Duodenal mucosa (tissue), 2 donors: ENCODE data around the gene SH2D1A.

Experiments used
- H3K27ac ChIP-seq: one replicate; pipeline ENCODE4 v1.7.0; 2013; ENCODE audit warnings: low read depth, low read length
- H3K27me3 ChIP-seq, 2 donors: one replicate each; pipeline ENCODE4 v1.7.0; 2013; ENCODE audit warnings: low read length in 2 of 2, control low read depth in 1 of 2; ENCODE audit not compliant: insufficient read depth in 2 of 2, control insufficient read depth in 1 of 2
- H3K36me3 ChIP-seq, 2 donors: one replicate each; pipeline ENCODE4 v1.7.0; 2013; ENCODE audit warnings: low read length in 2 of 2, control low read depth in 1 of 2; ENCODE audit not compliant: insufficient read depth in 2 of 2, control insufficient read depth in 1 of 2
- H3K4me1 ChIP-seq, 2 donors: one replicate each; pipeline ENCODE4 v1.7.0; 2013; ENCODE audit warnings: low read length in 2 of 2, control low read depth in 1 of 2; ENCODE audit not compliant: insufficient read depth in 2 of 2, control insufficient read depth in 1 of 2
- H3K4me3 ChIP-seq, 2 donors: one replicate each; pipeline ENCODE4 v1.7.0; 2013; ENCODE audit warnings: low read length in 2 of 2, low read depth in 1 of 2
- H3K9ac ChIP-seq, 2 donors: one replicate each; pipeline ENCODE4 v1.7.0; 2013; ENCODE audit warnings: low read length in 2 of 2, low read depth in 1 of 2
- H3K9me3 ChIP-seq, 2 donors: one replicate each; pipeline ENCODE4 v1.7.0; 2013; ENCODE audit warnings: low read length in 2 of 2, control low read depth in 1 of 2; ENCODE audit not compliant: control insufficient read depth in 1 of 2

Gene SH2D1A

DNA sequence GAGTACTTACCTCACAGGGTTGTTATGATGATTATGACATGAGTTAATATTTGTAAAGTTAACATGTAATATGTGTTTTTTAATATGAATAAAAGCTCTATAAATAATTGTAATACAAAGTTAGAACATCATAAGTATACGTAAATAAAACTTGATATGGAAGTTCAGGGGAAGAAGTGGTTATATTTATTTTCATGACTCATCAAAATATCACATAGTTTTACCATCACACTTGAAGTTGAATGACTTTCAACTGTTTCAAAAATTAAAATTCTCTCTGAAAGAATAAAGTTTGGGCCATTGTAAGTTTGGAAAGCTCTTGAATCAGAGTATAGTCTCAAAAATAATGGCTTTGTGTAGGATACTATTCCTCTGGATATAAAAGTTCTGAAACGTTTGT, 8.3 kb downstream of the SH2D1A start:
- Histone ChIP-seq H3K27me3 (no peaks in the 10 kb centered on the region), H3K36me3 (no peaks in the 10 kb centered on the region), H3K4me1 (no peaks in the 10 kb centered on the region), H3K9me3 (no peaks in the 10 kb centered on the region), H3K4me3 (no peak overlapping the region), H3K9ac (no peak overlapping the region), H3K27ac (no peak overlapping the region)

DNA sequence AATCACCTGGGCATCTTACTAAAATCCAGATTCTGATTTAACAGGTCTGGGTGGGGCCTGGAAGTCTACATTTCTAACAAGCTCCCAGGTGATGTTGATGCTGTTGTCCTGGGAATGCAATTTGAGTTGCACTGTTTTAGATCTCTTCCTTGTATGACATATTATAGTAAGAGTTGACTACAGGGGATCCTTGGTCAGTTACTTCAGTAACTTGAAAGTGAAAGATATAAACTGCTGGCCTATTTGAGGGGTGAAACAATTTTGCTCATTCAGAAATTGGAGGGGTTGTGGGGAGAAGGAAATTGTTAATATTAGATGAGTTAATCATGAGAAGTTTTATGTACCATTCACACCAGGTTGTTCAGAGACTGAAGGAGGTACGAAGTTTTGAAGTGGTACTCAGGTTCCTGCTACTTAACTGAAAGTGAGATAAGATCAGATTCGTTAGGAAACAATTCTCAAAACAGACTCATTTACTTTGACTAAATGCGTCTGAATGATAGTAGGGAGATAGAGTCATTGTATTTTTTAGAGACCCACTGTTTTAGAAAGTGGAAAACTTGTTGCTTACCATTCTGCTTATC, 12.5 kb downstream of the SH2D1A start:
- no peaks in the 10 kb centered on the region for H3K27me3 ChIP-seq
- H3K27ac ChIP-seq: no peak overlapping the region
- H3K9me3 ChIP-seq: no peaks in the 10 kb centered on the region
- H3K4me3 ChIP-seq: no peak overlapping the region
- H3K4me1 ChIP-seq: no peaks in the 10 kb centered on the region
- H3K9ac ChIP-seq: no peak overlapping the region
- H3K36me3 ChIP-seq: no peaks in the 10 kb centered on the region

DNA sequence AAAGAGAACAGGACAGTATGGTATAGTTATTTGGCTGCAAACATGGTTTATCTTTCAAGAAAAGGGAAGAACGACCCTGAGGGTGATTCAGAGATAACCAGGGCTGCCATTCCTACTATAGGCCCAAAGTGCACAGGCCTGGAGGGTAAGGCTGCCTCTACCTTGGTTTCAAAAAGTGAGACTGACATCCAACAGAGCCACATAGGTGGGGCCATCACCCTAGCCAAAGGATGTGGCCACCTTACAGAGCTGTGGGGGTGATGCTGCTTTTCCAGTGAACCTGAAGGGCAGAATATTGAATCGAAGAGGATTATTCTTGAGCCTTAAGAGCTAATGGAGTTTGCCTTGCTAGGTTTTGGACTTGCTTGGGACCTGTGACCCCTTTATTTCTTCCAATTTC, 15.7 kb downstream of the SH2D1A start:
- Histone ChIP-seq H3K36me3 (no peaks in the 10 kb centered on the region), H3K4me1 (no peaks in the 10 kb centered on the region), H3K9ac (no peak overlapping the region)

DNA sequence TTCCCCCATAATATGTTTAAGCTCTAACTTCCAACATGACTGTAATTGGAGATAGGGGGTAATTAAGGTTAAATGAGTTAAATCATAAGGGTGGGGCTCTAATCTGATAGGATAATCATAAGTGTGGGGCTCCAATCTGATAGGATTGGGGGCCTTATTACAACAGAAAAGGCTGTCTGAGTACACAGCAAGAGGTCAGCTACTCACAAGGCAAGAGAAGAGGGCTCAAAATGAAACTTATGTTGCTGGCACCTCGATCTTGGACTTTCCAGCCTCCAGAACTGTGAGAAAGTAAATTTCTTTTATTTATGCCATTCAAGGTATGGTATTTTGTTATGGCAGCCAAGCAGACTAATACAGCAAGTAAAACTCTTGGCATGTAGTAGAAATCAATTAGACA, 16.4 kb downstream of the SH2D1A start:
- H3K27ac ChIP-seq: no peak overlapping the region
- H3K4me1 ChIP-seq: no peaks in the 10 kb centered on the region
- no peaks in the 10 kb centered on the region for H3K9me3 ChIP-seq
- no peak overlapping the region for H3K9ac ChIP-seq
- H3K36me3 ChIP-seq: no peaks in the 10 kb centered on the region
- no peaks in the 10 kb centered on the region for H3K27me3 ChIP-seq
- no peak overlapping the region for H3K4me3 ChIP-seq

More for the DNA sequence above, 15.7 kb downstream of the SH2D1A start:
- no peaks in the 10 kb centered on the region for H3K27me3 ChIP-seq
- H3K9me3 ChIP-seq: no peaks in the 10 kb centered on the region
- H3K4me3 ChIP-seq: no peak overlapping the region
- no peak overlapping the region for H3K27ac ChIP-seq

DNA sequence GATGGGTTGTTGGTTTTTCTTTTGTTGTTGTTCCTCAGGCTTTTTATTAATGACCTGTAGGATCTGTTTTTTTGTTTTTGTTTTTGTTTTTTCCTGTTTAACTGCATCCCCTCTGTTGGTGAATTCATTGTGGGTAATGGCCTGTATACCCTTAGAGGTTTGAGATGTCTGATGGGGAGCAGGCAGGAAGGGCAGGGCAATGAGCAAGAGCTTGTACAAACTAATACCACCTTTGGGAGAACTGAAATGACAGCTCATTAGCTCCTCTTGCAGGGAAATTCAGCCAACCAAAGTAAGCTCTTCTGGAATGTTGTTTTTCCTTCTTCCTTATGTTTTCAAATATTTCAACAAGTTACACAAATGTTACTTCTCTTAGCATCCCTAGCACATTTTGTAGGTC, 23.4 kb downstream of the SH2D1A start:
- H3K36me3 ChIP-seq: no peaks in the 10 kb centered on the region
- no peaks in the 10 kb centered on the region for H3K27me3 ChIP-seq
- H3K9ac ChIP-seq: no peak overlapping the region
- H3K4me3 ChIP-seq: no peak overlapping the region
- no peaks in the 10 kb centered on the region for H3K9me3 ChIP-seq
- no peak overlapping the region for H3K27ac ChIP-seq
- no peaks in the 10 kb centered on the region for H3K4me1 ChIP-seq

DNA sequence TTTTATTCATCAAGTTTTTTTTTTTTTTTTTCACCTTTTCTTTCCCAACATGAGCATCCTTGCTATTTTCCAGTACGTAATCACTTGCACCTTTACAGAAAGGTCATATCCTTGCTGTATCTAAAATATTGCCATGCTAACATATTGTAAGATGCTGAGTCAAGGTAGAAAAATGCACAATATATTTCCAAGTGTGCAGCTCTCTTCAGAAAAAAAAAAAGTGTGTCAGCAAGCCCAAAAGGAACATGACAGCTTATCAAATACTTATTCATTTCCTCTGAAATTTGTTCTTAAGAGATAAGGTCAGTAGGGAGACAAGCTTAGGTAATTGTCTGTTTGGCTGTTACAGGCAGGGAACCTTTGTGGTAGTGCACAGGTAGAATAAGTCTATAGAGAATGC, 27.0 kb downstream of the SH2D1A start:
- H3K27ac ChIP-seq: no peak overlapping the region
- H3K27me3 ChIP-seq: no peaks in the 10 kb centered on the region
- no peak overlapping the region for H3K4me3 ChIP-seq
- no peaks in the 10 kb centered on the region for H3K36me3 ChIP-seq
- no peak overlapping the region for H3K9ac ChIP-seq
- H3K4me1 ChIP-seq: no peaks in the 10 kb centered on the region
- H3K9me3 ChIP-seq: no peaks in the 10 kb centered on the region

DNA sequence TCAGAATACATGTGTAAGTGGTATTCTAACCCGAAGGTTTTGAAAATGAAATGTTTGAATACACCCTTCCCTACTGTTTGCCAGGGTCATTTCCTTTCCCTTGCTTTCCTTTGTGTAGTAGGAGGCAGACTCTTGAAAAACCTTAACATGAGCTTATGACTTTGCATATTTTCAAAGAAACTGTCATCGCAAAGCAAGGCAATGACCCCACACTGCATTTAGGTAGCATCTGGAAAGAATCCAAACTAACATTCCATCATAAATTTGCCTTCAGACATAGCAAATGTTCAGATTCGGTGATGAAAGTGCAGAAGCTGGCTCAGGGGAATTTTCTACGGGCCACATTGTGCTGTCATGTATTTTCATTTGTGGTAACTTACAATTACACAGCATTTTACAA, 32.3 kb downstream of the SH2D1A start:
- Histone ChIP-seq H3K9ac (no peak overlapping the region), H3K36me3 (no peaks in the 10 kb centered on the region), H3K27ac (no peak overlapping the region), H3K4me1 (no peaks in the 10 kb centered on the region), H3K9me3 (no peaks in the 10 kb centered on the region), H3K4me3 (no peak overlapping the region), H3K27me3 (no peaks in the 10 kb centered on the region)

DNA sequence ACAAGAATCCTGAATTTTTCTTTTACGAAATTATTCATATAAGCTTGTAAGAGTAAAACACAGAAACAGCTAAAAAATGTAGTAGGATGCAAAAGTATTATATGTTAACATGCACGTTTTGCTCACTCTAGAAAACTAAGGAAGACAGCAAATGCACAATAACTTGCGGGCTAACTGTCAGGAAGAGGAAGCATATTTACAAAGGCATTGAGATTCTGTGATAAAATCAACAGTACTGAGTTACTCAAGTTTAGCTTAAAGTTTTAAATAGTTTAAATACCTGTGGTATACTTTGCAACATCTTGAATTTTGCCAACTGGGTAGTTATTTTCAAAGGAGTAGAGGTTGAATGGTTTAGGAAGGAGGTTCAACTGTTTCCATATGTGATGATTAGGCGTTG, 37.0 kb downstream of the SH2D1A start:
- Histone ChIP-seq H3K4me3 (no peak overlapping the region), H3K4me1 (no peaks in the 10 kb centered on the region), H3K27ac (no peak overlapping the region), H3K9me3 (no peaks in the 10 kb centered on the region), H3K36me3 (no peaks in the 10 kb centered on the region), H3K27me3 (no peaks in the 10 kb centered on the region), H3K9ac (no peak overlapping the region)

DNA sequence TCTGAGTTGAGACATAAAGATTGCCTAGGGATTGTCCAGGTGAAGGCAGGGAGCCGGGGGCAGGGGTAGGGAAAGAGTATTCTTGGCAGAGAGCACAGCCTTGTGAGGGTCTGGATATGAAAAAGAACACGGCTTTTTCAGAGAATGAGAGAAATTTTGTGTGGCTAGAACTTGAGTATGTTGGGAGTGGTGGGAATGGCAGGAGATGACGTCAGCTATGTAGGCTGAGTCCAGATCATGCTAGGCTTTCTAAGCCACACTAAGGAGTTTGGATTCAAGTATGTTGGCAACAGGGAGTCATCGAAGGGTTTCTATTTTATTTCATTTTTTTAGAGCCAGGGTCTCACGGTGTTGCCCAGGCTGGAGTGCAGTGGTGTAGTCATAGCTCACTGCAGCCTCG, 40.0 kb downstream of the SH2D1A start:
- Histone ChIP-seq H3K36me3 (no peaks in the 10 kb centered on the region), H3K9ac (no peak overlapping the region), H3K27ac (no peak overlapping the region), H3K4me3 (no peak overlapping the region), H3K9me3 (no peaks in the 10 kb centered on the region), H3K27me3 (no peaks in the 10 kb centered on the region), H3K4me1 (no peaks in the 10 kb centered on the region)

DNA sequence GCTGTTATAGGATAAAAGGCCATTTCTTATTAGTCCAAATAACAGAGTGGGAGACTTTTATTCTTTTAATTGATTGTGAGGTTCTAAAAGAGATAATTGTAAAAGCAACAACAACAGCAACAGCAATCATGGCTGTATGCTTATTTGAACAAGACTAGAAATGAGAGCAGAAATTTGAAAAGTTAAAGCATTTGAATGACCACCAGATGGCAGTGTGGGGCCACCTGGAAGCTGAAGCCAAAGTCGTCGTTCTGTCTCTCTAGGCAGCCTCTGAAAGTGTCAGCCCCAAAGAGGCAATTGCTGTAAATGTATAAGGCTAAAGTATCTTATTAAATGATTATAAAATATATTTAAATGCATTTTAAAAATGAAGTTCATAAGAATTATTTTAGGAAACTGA, 42.2 kb downstream of the SH2D1A start:
- Histone ChIP-seq H3K27me3 (no peaks in the 10 kb centered on the region), H3K9ac (no peak overlapping the region), H3K9me3 (no peaks in the 10 kb centered on the region), H3K4me3 (no peak overlapping the region), H3K4me1 (no peaks in the 10 kb centered on the region), H3K36me3 (no peaks in the 10 kb centered on the region), H3K27ac (no peak overlapping the region)

DNA sequence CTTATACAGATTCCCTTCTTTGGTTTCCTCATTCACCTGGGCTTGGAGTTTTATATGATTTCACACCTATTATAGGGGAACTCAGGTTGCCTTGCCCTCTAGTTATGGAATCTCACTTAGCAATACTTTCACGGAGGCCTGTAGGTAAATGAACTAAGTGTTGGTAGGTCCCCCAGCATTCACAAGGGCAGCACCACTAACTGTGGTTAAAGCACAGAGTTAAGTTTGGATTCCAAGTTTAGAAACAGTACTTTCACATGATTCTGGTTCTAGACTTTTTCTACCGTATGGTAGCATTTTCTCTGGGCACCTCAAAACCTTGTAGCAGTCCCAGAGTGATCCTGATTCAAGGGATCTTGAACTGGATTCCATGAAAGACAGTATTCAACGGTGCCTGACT, 46.4 kb downstream of the SH2D1A start:
- Histone ChIP-seq H3K9me3 (no peaks in the 10 kb centered on the region), H3K4me3 (no peak overlapping the region), H3K9ac (no peak overlapping the region), H3K27ac (no peak overlapping the region), H3K4me1 (peaks cover 0 to 2% of the 10 kb centered on the region in 2 donors), H3K27me3 (no peaks in the 10 kb centered on the region), H3K36me3 (no peaks in the 10 kb centered on the region)
